Mesodermal cell (in vitro differentiated cells): ENCODE measurements around the gene DAPL1. TPM values are rescaled to one million over a fixed set of nuclear protein-coding genes. Genes with fewer than 3 reads are reported as not detected.

ENCODE experiments used
- H3K27ac ChIP-seq: 2 replicates; pipeline ENCODE4 v1.7.0; 2013; ENCODE audit warnings: mild to moderate bottlenecking, low read depth, low read length, moderate library complexity; ENCODE audit not compliant: severe bottlenecking
- H3K36me3 ChIP-seq: 2 replicates; pipeline ENCODE4 v1.7.1; 2013; ENCODE audit warnings: mild to moderate bottlenecking, low read length, moderate library complexity; ENCODE audit not compliant: control insufficient read depth, insufficient read depth
- H3K4me1 ChIP-seq: one replicate; pipeline ENCODE4 v1.7.1; 2013; ENCODE audit warnings: mild to moderate bottlenecking, low read length; ENCODE audit not compliant: insufficient read depth, control insufficient read depth, poor library complexity, severe bottlenecking
- H3K4me3 ChIP-seq: 2 replicates; pipeline ENCODE4 v1.7.0; 2013; ENCODE audit warnings: low read length, control low read depth, mild to moderate bottlenecking; ENCODE audit not compliant: insufficient read depth, poor library complexity, severe bottlenecking; ENCODE audit errors: extremely low read depth
- H3K9me3 ChIP-seq: 2 replicates; pipeline ENCODE4 v1.7.1; 2013; ENCODE audit warnings: mild to moderate bottlenecking, low read length, moderate library complexity; ENCODE audit not compliant: control insufficient read depth
- WGBS, 2 experiments: methylation state at CpG; one replicate each; pipeline ENCODE4 v1.1.5; 2013; ENCODE audit warnings: missing lambda C conversion rate in 2 of 2; ENCODE audit not compliant: insufficient coverage in 2 of 2; 5-methylcytosine and 5-hydroxymethylcytosine counted together
- polyA plus RNA-seq, 2 experiments: library from polyadenylated mRNA; stranded (reverse); fragments of 50-300 nt; gene quantifications; one replicate each; pipeline ENCODE4 v1.2.3, GENCODE V29; 2013

Gene DAPL1
- not detected for polyA plus RNA-seq (2013, experiment 1 of 2)
- polyA plus RNA-seq (2013, experiment 2 of 2): not detected

DNA sequence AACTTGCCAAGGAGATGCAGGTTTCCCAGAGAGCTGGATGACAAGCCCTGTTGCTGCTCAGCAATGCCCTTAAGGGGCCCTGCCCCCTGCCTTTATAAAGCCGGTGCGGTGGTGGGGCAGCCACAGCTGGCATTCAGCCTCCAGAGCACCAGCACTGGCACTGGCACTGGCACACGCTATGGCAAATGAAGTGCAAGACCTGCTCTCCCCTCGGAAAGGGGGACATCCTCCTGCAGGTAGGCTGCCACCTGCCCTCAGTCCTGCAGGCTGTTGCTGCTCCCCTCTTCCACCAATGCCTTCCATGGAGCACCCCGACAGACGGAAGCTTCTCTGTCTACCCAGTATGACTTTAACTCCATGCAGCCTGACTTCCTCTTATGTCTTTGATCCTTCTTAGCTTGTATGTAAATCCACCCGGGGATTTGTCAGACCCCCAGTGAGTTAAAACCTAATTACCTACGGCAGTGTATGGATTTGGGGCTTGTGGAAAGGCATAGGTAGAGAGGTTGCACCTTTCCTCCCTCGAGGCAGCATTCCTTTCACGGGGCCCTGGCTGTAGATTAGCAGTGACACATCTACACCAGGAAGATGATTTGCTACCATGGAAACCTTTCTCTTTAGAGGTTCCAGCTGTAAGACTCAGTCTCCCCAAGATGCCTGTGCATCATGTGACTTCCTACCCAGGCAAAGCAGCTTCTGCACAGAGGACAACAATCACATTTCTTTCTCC, at the start of gene DAPL1:
TSS of gene DAPL1 (plus strand) at position 123 of the 730 bp plus-strand sequence. CDS start at position 179, 56 bp downstream.
- 48 to 57% methylated on average over 6 to 10 of the region's 10 CpGs for WGBS, 2 experiments

GRCh38 chr2:158745866-158746382, 49.2 kb upstream of the DAPL1 start:
- H3K4me3 ChIP-seq: no peak overlapping the region
- no peaks in the 10 kb centered on the region for H3K9me3 ChIP-seq
- no peak overlapping the region for H3K27ac ChIP-seq
- H3K4me1 ChIP-seq: no peaks in the 10 kb centered on the region
- WGBS, 2 experiments: 39% methylated on average over 5 of the region's 7 CpGs
- no peaks in the 10 kb centered on the region for H3K36me3 ChIP-seq

More for the DNA sequence above, at the start of gene DAPL1:
- Histone ChIP-seq H3K9me3 (no peaks in the 10 kb centered on the region), H3K4me3 (no peak within 1 kb of the TSS), H3K36me3 (no peaks in the 10 kb centered on the region), H3K27ac (no peak within 1 kb of the TSS), H3K4me1 (no peaks in the 10 kb centered on the region)

DNA sequence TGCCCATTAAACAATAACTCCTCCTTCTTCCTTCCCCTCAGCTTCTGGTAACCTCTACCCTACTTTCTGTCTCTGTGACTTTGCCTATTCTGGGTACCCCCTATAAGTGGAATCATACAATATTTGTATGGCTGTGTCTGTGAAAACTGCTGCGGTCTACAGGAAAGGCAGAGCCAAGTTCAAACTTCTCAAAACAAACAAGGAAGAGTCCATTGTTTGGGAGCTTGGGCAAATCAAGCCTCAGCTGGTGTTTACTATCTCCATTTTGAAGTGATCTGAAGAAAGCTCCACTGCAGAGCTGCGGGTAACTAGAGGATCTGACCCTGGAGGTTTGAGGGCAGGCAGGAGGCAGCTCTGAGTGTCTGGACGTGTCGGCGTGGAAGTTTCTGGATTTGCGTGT, 48.6 kb upstream of the DAPL1 start:
- 70 to 96% methylated on average over 1 to 6 of the region's 6 CpGs for WGBS, 2 experiments
- no peak overlapping the region for H3K27ac ChIP-seq
- no peak overlapping the region for H3K4me3 ChIP-seq
- no peaks in the 10 kb centered on the region for H3K36me3 ChIP-seq
- no peaks in the 10 kb centered on the region for H3K9me3 ChIP-seq
- H3K4me1 ChIP-seq: no peaks in the 10 kb centered on the region

GRCh38 chr2:158747281-158747680, 47.8 kb upstream of the DAPL1 start:
- no peaks in the 10 kb centered on the region for H3K4me1 ChIP-seq

DNA sequence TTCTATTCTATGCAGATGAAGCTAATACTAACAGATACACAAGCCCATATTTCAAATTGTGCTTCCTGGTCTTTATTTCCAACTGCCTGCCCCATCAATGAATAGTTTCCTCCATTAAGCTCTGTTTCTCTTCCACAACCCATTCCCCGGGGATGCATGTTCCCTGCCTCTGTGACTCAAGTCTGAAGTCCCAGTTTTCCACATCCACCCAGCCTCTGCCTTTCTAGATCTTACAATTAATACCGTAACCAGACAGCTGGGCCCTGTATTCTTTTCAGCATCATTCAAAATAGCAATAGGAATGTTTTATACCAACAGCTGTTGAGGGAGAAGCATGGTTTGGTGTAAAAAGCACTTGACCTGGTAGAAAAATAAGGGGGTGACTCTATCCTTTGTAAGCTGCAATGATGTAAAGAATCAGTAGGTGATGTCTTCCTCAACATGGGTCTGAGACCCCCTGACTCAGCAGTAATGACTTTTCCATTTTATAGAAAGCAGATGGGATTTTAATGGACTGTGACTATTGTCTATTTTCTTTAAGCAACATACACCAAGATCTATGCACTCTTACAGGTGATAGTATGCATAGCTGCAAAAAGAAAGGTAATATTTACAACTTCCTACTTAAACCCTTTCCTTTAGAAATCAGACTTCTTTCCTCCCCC, 46.1 kb upstream of the DAPL1 start:
- 94 to 100% methylated on average over 1 to 2 of the region's 2 CpGs for WGBS, 2 experiments
- H3K27ac ChIP-seq: no peak overlapping the region
- no peak overlapping the region for H3K4me3 ChIP-seq
- no peaks in the 10 kb centered on the region for H3K9me3 ChIP-seq
- H3K36me3 ChIP-seq: no peaks in the 10 kb centered on the region
- H3K4me1 ChIP-seq: no peaks in the 10 kb centered on the region

More at GRCh38 chr2:158747281-158747680, 47.8 kb upstream of the DAPL1 start:
- 100% methylated on average over 1 of the region's 2 CpGs; no CpG with 5 or more reads in 1 of the 2 experiments for WGBS, 2 experiments
- Histone ChIP-seq H3K27ac (no peak overlapping the region), H3K36me3 (no peaks in the 10 kb centered on the region), H3K4me3 (no peak overlapping the region), H3K9me3 (no peaks in the 10 kb centered on the region)

GRCh38 chr2:158750458-158751125, 44.5 kb upstream of the DAPL1 start:
- Histone ChIP-seq H3K36me3 (no peaks in the 10 kb centered on the region), H3K4me3 (no peak overlapping the region), H3K4me1 (no peaks in the 10 kb centered on the region), H3K27ac (no peak overlapping the region), H3K9me3 (no peaks in the 10 kb centered on the region)
- WGBS, 2 experiments: 90 to 98% methylated on average over 4 to 5 of the region's 5 CpGs

- H3K9me3 ChIP-seq: peaks cover 2% of the 10 kb centered on the region
Measured at GRCh38 chr2:158753641-158754611, 41.2 kb upstream of the DAPL1 start.

DNA sequence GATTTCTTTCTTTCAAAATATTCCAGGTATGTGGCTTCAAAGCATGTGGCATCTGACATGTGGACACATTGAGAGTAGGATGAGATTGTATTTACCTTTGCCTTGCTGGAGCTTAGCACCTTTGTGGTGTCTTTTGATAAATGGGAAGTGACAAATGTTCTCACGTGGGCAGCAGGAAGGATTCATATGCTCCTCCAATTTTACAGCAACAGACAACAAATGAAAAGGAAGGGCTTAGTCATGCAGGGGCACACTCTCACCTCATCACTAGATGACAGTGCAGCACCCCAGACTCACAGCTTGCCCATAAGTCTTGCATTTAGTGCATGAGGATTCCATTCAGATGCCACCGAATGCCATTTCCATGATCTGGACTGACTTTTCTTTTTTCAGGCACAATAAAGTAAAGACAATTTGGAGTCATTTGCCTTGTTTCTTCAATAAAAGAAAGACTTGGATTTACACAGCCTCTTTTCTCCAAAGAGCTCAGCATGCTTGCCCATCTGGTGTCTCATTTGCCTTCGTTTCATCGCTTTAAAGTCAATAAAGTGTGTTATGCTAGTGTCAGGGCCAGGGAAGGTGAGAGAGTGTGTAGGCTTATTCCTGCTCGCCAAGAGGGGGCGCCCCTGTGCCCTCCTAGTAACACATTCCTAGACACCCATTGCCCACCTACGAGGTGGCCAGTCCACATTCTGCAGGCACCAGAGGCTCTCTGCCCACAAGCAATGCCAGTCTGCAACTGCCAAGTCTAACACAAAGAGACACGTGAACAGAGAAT, 39.6 kb upstream of the DAPL1 start:
- H3K9me3 ChIP-seq: peaks cover 4% of the 10 kb centered on the region
- H3K4me3 ChIP-seq: no peak overlapping the region
- WGBS, 2 experiments: 93% methylated on average over 3 to 4 of the region's 8 CpGs
- no peaks in the 10 kb centered on the region for H3K36me3 ChIP-seq
- H3K4me1 ChIP-seq: peaks cover 2% of the 10 kb centered on the region
- no peak overlapping the region for H3K27ac ChIP-seq

More at GRCh38 chr2:158753641-158754611, 41.2 kb upstream of the DAPL1 start:
- H3K36me3 ChIP-seq: no peaks in the 10 kb centered on the region
- H3K4me3 ChIP-seq: no peak overlapping the region
- no peak overlapping the region for H3K27ac ChIP-seq
- H3K4me1 ChIP-seq: peaks cover 2% of the 10 kb centered on the region
- 47 to 60% methylated on average over 10 of the region's 14 CpGs for WGBS, 2 experiments

GRCh38 chr2:158756331-158756730, 38.8 kb upstream of the DAPL1 start:
- WGBS, 2 experiments: 61 to 94% methylated on average over 5 to 7 of the region's 8 CpGs
- H3K36me3 ChIP-seq: no peaks in the 10 kb centered on the region
- no peak overlapping the region for H3K27ac ChIP-seq
- peaks cover 4% of the 10 kb centered on the region for H3K9me3 ChIP-seq
- peaks cover 2% of the 10 kb centered on the region for H3K4me1 ChIP-seq
- H3K4me3 ChIP-seq: no peak overlapping the region
